HG02884 (cell line): ENCODE results near the gene ANGPT4.

Experiments
- ATAC-seq: cut with Tn5 transposase; IDR thresholded peaks from one replicate; pipeline ENCODE4 v1.9.1; 2021; ENCODE audit warnings: mild to moderate bottlenecking, moderate library complexity; ENCODE audit not compliant: unreplicated experiment

Gene ANGPT4

DNA sequence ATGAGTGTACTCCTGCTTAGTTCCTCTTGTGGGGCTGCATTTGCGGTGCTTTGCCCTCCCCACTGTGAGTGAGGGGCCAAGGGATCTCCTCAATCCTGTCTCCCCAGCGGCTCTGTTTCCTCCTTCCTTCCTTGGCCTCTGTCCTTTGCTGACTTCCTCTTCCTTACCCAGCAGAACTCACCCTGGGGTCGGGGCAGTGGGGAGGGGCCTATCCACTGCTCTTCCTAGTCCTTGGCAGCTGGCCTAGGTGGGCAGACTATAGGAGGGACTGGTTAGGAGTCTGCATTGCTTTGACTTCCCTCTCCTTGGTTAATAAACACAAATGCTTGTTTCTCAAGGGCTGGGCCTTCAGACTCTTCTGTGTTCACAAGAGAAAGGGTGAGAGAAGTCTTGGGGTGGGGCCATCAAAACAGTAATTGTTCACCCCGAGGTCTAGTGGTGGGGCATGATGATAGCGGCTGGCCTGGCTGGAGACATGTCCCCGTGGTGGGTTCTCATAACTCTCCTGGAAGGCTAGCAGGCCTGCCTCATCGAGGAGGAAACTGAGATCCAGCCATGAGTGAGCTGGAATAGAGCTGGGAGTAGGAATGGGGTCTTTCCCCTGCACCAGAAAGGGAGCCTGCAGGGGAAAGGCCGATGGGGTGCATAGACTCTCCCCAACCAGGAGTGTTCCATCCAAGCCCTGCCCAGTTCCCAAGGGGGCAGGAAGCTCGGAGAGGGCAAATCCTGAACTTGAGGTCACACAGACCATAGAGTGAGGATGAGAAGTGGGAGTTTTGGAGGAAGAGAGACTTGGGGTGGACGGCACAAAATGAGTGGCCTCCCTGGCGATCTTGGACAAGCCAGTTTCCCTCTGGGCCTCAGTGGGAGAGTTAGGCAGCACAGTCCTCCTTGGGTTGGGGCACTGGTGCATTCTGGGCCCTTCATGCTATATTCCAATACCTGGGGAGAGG is 69.9 kb downstream of the ANGPT4 start:
- ATAC-seq: no peak

DNA sequence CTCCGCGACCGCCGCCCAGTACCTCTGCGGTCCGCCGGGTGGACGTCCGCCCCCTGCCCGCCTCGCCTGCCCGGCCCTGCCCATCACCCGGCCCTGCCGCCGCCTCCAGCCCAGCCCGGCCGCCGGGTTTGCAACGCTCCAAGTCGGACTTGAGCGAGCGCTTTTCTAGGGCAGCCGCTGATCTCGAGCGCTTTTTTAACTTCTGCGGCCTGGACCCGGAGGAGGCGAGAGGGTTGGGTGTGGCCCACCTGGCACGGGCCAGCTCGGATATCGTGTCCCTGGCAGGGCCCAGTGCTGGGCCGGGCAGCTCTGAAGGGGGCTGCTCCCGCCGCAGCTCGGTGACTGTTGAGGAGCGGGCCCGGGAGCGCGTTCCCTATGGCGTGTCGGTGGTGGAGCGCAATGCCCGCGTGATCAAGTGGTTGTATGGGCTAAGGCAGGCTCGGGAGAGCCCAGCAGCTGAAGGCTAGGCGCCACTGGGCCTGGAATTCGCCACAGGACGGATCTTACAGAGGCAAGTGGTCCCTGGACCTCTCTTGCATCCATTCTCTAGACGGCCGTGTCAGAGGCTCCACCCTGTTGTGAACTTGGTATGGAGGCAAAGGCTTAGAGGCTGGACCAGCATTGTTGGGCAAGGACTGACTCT is 70.8 kb downstream of the ANGPT4 start:
- ATAC-seq: no peak

DNA sequence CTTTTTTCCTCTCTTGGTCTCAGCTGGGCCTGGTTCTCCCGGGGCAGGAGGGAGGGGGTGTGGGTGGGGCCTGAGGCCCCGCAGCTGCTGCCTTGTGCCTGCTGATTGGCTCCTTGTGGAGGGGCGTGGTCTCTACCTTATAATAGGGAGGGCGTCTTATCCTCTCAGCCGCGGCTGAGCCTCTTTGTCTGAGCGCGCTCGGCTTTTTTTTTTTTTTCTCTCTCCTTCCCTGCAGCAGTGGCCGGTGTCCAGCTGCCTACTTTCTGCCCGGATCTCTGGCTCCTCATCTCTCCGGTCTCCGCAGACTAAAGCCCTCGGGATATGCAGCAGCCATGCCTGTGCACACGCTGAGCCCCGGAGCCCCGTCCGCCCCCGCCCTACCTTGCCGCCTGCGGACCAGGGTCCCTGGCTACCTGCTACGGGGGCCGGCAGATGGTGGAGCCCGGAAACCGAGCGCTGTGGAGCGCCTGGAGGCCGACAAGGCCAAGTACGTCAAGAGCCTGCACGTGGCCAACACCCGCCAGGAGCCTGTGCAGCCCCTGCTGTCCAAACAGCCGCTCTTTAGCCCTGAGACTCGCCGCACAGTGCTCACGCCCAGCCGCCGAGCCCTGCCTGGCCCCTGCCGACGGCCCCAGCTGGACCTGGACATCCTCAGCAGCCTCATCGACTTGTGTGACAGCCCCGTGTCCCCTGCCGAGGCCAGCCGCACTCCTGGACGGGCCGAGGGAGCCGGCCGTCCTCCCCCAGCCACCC is 71.5 kb downstream of the ANGPT4 start:
- peak; percentile 92 for ATAC-seq

DNA sequence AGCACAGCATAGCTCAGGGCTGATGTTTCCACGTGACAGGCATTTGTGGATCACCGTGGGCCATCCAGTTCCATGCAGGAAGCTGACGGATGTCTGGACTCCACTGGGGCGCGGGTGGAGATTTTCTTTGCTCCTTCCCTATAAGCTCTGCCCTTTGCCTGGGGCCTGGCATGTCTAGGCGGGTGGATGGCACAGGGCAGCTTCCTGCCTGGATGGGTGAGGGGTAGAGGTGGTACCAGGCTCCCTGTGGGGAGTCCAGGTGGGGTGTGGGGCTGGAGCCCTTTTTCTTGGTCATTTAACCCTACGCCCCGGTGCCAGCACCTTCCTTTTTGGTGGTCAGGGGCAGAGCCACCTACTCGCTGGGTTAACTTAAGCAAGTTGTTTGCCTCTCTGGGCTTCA is 72.2 kb downstream of the ANGPT4 start:
- ATAC-seq: no peak

DNA sequence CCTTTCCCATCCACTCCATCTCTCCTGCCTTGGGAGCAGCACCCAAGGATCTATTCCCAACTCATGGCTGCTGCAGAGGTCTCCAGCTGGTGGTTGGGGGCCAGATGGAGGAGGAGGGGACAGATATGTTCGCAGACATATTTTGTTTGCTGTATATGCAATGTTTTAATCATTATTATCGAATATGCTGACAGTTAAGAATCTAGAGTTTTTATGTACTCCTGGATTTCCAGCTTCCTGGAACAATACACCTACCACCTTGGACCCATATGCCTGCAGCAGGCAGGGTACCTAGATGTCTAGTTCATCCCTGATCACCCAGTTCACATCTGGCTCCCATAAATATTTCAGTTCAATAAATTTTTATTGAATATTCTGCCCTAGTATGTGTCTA is 73.6 kb downstream of the ANGPT4 start:
- no peak for ATAC-seq

DNA sequence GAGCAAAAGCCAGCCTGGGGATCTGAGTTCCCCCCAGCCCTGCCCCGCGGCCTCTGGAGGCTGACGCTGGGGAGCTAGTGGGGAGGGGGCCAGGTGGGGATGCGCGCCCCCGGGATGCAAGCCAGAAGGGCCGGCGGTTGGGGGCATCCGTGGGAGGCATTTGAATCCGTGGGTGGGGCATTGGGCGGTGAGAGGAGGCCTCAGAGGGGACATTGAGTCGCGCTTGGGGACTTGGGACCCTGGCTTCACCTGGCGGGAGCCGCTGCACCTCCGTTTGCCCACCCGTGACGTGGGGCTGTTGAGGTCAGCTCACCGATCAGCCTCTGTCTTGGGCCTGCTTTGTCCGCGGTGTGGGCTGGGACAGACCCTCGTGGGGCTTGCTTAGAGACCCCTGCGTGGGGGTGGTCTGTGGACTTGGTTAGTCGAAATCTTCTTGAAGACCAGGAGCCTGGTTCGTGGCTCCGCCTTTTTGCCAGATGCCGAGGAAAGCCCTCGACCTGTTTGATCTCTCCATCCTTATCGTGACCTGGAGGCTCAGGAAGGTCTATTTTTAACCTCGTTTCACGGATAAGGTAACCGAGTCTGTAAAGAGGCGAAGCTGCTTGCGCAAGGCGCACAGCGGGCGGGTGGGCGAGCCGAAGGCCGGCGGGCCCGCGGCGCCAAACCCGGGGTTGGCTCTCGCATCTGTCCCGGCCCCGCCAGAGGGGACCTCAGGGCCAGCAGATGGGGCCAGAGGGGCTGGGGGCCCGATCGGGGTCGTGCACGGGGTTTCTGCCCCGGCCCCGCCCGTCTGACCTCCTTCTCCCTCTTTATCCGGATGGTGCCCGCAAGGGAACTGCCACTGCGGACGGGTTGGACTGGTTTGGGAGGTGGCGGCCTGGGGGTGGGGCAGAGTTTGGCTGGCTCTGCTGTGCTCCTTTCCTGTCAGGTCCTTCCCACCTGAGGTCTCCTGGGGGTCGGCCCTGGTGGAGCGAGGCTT is 74.3 kb downstream of the ANGPT4 start:
- ATAC-seq: no peak

DNA sequence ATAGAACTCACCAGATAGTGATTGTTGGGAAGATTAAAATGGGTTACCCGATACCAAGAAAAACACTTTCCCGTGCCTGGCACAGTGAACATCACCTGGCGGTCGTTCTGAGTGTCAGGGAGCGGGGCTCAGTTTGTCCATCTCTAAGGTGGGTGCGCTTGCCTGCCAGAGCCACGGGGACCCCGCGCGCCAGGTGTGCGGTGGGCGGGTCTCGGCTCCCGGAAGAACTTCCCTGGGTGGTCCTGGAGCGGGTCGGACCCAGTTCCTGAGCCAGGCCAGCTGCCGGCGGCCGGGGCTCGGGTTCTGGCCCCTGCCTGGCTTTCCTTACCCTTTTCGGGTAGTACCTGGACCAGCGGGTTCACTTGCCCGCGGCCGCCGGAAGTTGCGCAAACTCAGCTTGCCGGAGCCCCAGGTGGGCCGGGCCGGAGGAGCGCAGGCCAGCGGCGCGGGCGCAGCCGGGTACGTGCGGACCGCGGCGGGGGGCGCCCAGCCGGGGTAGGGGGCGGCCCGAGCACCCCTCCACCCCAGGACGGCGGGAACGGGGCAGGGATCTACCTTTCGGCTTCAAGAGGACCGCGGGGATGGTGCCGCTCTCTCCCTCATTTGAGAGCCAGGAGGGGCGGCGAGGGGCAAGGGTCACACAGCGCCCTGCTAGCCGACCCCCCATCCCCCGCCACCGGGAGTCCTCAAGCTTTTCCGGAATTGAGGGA is 75.1 kb downstream of the ANGPT4 start:
- ATAC-seq: no peak

DNA sequence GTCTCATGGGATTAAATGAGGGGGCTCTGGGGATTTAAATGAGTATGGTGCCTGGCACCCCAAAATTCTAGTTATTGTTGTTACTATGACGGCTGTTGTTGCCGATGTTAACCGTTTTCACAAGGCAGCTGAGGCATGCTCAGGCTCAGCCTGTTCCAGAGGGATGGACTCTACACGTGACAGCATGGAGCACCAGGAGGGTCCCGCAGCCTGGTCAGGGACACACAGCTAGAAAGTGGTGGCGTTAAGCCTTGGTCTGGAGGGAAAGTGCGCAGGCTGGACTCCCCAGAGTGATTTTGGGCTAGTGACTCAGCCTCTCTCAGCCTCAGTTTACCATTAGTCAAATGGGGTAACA is 75.7 kb downstream of the ANGPT4 start:
- ATAC-seq: no peak

DNA sequence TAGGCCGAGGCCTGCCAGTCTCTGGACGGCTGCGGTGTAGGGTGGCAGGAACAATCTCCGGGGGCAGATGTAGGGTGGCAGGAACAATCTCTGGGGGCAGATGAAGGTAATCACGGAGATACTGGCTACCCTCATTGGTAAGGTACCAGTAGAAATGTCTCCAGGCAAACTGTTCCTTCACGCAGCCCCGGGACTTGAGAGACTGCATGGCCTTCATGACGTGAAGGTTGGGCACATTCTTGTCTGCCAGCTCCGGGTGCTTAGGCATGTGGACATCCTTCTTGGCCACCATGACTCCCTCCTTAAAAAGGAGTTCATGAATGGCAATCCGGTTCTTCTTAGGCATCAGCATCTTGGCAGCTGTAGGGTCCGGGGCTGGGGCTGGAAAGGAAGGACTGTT is 76.5 kb downstream of the ANGPT4 start:
- ATAC-seq: no peak

DNA sequence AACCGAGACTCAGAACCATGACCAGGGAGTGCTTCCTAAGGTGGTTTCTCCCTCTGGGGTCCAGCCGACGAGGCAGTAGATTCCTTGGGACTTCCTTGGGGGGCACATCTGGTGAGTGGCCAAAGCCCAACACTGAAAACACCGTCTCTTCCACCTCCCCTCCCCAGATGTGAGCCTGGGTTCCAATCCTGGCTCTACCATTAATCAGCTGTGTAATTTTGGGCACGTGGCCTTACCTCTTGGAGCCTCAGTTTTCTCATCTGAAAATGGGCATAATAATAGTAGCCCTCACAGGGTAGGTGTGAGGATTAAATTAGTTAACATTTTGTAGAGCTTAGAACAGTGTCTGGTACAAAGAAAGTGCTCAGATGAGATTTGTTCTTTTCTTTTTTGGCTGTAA is 77.1 kb downstream of the ANGPT4 start:
- no peak for ATAC-seq

DNA sequence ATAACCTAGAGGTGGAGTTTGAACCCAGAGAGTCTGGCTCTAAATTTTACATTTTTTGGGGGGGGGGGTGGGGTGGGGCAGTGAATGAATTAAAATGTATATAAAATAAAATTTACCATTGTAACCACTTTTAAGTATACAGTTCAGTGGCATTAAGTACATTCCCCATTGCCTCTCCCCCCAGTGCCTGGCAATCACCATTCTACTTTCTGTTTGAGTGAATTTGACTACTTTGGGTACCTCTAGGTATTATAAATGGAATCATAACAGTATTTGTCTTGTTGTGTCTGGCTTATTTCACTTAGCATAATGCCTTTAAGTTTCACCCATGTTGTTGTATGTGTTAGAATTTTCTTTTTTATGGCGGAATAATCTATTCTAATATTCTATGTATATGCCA is 79.9 kb downstream of the ANGPT4 start:
- no peak for ATAC-seq

DNA sequence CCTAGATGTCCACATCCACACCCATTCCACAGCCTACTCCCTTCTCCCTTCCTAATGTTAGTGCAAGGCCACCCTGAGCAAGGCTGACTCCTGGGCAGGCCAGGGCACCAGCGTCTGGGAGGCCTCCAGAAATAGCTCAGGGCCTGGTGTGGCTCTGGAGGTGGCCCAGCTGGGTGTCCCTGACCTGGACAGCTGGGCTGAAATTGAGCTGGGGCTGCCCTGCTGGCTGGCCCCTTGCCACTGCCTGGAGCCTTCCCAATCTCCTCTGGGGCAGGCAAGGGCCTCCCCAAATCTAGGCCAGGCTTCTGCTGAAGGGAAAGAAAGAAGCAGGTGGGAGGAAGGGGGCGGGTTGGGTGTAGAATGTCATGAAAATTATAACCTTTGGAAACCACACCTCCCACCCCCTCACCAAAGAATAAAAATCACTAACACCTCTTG is 80.5 kb downstream of the ANGPT4 start:
- ATAC-seq: no peak

DNA sequence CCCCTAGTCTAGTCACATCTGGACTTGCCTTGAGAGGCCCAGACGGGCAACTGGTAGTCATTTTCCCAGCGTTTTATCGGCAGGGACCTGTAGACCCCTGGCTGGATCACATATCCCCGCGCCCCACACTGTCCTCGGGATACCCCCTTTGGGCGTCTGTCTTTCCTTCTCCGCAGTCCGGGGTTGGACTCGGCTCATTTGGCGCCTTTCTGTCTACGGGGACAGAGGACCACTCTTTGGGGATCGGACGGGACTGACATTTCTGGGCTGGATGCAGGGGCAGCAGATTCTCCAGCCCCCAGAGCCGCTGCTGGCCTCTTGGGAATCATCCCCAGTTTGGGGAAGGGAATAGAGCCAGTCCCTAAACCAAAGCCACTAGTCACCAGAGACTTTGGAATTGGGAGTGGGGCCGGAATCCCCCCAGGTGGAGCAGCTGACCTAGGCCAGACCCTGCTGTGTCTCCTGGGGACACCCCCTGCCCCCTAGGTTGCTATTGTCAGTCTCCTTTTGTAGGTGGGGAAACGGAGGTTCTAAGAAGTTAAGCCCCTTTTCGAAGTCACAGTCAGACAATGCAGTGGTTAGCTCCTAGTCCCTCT is 81.9 kb downstream of the ANGPT4 start:
- no peak for ATAC-seq

DNA sequence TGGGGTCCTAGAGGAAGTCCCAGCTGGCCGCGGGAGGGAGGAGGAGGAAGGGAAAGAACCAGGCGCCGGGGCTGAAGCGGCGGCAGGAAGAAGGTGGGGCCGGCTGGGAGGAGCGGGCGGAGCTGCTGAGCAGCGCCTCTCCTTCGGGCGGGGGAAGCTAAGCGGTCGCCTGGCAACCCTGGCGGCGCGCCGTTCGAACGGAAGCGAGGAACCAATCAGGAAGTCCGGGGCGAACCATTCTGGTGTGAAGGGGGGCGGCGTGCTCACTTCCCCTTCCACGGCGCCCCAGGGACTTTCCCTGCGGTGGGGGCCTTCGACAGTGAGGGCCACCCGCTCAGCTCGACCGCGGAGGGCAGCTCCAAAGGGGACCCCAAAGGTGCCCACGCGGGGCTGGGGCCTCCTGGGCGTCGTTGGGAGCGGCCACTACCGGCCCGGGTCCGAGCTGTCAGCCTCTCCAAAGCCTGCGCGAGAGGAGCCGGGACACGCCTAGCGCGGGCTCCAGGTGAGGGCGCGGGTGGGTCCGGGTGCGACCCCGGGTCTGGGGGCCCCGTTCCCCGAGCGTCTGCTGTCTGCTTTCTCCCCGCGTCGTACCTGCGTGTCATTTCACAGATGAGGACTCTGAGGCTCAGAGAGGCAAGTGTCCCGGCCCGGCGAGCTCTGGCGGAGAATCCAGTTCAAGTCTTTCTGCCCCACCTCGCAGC is 82.5 kb downstream of the ANGPT4 start, which contains the start of gene FAM110A:
Gene FAM110A, plus strand, starts transcription at position 266 of the 701 bp plus-strand sequence. CDS start 11,090 bp downstream, outside the sequence.
- peak; percentile 95 for ATAC-seq

DNA sequence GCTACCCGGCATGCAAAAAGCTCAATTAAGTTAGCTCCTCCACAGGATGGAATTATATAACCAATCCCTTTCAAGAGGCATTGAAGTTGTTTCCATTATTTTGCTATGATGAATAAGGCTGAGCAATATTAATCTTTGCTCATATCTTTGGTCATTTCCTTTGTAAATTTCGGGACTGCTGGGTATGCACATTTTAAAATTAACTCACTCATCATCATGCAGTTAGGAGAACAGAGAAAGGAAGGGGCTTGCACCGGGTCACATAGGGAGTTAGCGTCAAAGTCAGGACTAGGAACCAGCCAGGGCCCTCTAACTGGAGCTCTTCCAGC is 83.0 kb downstream of the ANGPT4 start:
- ATAC-seq: peak; percentile 14

DNA sequence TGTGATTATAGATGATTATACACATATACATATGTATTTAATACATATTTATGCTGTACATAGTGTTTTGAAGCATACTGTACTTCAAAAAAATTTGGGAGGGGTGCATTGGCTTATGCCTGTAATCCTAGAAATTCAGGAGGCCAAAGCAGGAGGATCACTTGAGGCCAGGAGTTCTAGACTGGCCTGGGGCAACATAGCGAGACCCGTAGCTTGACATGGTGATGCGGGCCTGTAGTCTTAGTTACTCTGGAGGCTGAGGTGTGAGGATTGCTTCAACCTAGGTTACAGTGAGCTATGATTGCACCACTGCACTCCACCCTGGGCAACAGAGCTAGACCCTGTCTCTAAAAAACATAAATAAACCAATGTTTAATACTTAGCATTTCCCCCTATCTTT is 84.2 kb downstream of the ANGPT4 start:
- no peak for ATAC-seq

DNA sequence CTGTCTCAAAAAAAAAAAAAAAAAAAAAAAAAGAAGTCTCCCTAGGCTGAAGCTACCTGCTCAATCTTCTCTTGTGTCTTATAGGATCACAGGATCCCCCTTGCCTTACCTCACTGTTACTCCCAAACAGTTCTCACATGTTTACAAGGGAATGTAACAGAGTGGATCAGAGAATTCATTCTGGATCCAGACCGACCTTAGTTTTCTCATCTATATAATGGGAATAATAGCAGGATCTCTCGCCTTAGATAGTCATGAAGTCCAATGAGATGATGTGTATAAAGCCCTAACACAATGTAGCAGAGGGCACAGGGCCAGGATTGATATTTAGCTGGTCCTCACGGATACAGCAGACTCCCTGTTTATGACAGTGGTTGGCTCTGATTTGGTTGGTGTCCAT is 84.9 kb downstream of the ANGPT4 start:
- no peak for ATAC-seq

DNA sequence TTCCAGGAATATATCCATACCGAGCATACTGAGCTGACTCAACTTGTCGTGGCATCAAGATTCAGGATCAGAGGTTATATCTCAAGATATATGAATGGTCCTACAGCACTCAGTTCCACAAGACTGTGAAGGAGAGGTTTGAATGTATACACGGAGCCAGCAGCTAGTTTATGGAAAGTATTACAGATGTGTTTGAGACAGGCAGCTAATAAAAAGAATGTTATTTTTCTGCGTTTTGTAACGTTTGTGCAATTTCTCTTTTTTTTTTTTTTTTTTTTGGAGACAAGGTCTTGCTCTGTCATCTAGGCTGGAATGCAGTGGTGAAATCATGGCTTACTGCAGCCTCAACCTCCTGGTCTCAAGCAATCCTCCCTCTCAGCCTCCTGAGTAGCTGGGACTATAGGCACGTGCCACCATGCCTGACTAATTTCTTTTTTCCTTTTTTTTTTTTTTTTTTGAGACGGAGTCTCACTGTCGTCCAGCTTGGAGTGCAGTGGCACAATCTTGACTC is 86.1 kb downstream of the ANGPT4 start:
- no peak for ATAC-seq

DNA sequence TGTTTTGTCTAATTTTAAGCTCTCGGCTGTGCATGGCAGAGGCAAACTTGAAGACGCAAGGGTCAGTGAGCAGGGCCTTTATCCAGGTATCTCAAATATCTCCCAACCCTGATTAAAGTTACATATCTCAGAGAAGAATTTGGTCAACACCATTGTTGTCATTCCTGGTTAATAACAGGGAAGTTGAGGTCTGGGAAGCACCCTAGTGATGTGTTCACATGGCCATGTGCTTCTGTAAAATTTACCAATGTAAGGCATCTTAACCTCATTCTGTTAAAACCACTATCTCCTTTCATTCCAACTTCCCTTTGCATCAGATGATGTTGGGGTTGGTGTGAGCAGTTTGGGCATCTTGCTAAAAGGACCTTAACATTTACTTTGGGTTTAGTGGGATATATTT is 86.6 kb downstream of the ANGPT4 start:
- no peak for ATAC-seq
